HEK293 (cell line): ENCODE results near the gene UFL1.

Experiments
- SALL2 ChIP-seq: fragments of 450-650 bp; formaldehyde crosslinking; IDR thresholded peaks from 2 replicates; pipeline ENCODE4 v1.5.0; 2017; ENCODE audit warnings: missing biosample characterization, mild to moderate bottlenecking, missing genetic modification characterization, borderline replicate concordance
- SP2 ChIP-seq: fragments of 450-650 bp; formaldehyde crosslinking; IDR thresholded peaks from 2 replicates; pipeline ENCODE4 v1.5.1; 2016; ENCODE audit warnings: missing biosample characterization, missing genetic modification characterization
- ZBTB20 ChIP-seq: fragments of 450-650 bp; formaldehyde crosslinking; IDR thresholded peaks from 2 replicates; pipeline ENCODE4 v1.5.1; 2016; ENCODE audit warnings: missing biosample characterization, missing genetic modification characterization
- ZFP37 ChIP-seq: fragments of 450-650 bp; formaldehyde crosslinking; IDR thresholded peaks from 2 replicates; pipeline ENCODE4 v1.5.1; 2016; ENCODE audit warnings: missing biosample characterization, missing genetic modification characterization
- ZNF133 ChIP-seq: fragments of 450-650 bp; formaldehyde crosslinking; IDR thresholded peaks from 2 replicates; pipeline ENCODE4 v1.5.1; 2016; ENCODE audit warnings: missing biosample characterization, missing genetic modification characterization
- ZNF211 ChIP-seq: fragments of 450-650 bp; formaldehyde crosslinking; IDR thresholded peaks from 2 replicates; pipeline ENCODE4 v1.5.1; 2016; ENCODE audit warnings: low read depth, missing biosample characterization, missing genetic modification characterization
- ZNF404 ChIP-seq: fragments of 450-650 bp; formaldehyde crosslinking; IDR thresholded peaks from 2 replicates; pipeline ENCODE4 v1.5.1; 2017; ENCODE audit warnings: missing biosample characterization, missing genetic modification characterization
- TF ChIP-seq, protein P1 (sequence below): fragments of 450-650 bp; formaldehyde crosslinking; IDR thresholded peaks from 2 replicates; pipeline ENCODE4 v1.5.1; 2016; ENCODE audit warnings: missing biosample characterization, missing genetic modification characterization

Gene UFL1

DNA sequence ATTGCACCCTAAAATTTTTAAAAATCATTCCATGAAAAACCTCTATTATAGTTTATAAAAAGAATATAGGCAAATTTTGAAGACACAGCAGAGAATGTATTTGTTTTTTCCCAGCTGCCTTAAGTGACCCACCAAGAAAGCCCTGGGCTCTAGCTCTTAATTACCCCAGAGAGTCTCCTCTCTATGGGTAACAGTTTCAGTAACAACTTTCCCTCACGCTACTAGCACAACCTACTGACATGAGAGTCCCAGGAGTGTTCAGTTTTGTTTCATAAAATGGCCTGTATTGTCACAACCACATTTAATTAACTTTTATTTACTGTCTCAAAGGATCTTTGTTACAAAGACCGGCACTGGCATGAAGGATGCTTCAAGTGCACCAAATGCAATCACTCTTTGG lies 82.8 kb downstream of the UFL1 start (continued):
- TF ChIP-seq, protein P1, sequence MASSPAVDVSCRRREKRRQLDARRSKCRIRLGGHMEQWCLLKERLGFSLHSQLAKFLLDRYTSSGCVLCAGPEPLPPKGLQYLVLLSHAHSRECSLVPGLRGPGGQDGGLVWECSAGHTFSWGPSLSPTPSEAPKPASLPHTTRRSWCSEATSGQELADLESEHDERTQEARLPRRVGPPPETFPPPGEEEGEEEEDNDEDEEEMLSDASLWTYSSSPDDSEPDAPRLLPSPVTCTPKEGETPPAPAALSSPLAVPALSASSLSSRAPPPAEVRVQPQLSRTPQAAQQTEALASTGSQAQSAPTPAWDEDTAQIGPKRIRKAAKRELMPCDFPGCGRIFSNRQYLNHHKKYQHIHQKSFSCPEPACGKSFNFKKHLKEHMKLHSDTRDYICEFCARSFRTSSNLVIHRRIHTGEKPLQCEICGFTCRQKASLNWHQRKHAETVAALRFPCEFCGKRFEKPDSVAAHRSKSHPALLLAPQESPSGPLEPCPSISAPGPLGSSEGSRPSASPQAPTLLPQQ (tag by site-specific recombination) = no peak
- no peak for TF ChIP-seq ZBTB20 (tag by site-specific recombination)
- no peak for TF ChIP-seq ZFP37 (tag by site-specific recombination)
- no peak for TF ChIP-seq ZNF133 (tag by site-specific recombination)
- no peak for TF ChIP-seq SP2 (tag by site-specific recombination)
- TF ChIP-seq SALL2 (tag by site-specific recombination) = no peak
- TF ChIP-seq ZNF404 (tag by site-specific recombination) = no peak
- no peak for TF ChIP-seq ZNF211 (tag by site-specific recombination)
